HepG2 (cell line): Measurements from ENCODE around the gene SUMO4. TPM values are rescaled to one million over a fixed set of nuclear protein-coding genes. Genes with fewer than 3 reads are reported as not detected.

Source experiments
- ATAC-seq: fragments of 200-7000 bp; cut with Tn5 transposase; 3 replicates; pipeline ENCODE4 v1.9.1; 2020; ENCODE audit warnings: mild to moderate bottlenecking, moderate library complexity
- BruUV-seq: library from RNA; stranded (reverse); fragments of 400-500 nt; replicated peaks from 2 replicates; lab custom pipeline; 2021; lab: Mats Ljungman, UMichigan
- CTCF ChIA-PET: fragments of 300-600 bp; formaldehyde crosslinking; extraction: SDS; loops from one replicate; lab custom pipeline; 2021; ENCODE audit warnings: low total read pairs, inconsistent platforms, low intra/inter-chr PET ratio; lab: Yijun Ruan, JAX
- POLR2A ChIA-PET: fragments of 350-600 bp; sonication (Branson Sonifier 250); formaldehyde crosslinking; loops from one replicate; lab custom pipeline; 2020; ENCODE audit warnings: antibody characterized with exemption, inconsistent platforms; lab: Yijun Ruan, JAX
- DNase-seq: peaks from one replicate; pipeline ENCODE4 v3.0.0-alpha.2; 2015; ENCODE audit warnings: low spot score
- FAIRE-seq: peaks from 3 replicates; lab custom pipeline; 2011; peaks lifted over from hg19 to GRCh38; lab: Jason Lieb, UNC
- H2AFZ ChIP-seq: one replicate; pipeline ENCODE4 v1.6.1; 2011; ENCODE audit warnings: low read length, inconsistent platforms
- H3K27ac ChIP-seq: fragments of 300-600 bp; 3 replicates; pipeline ENCODE4 v1.8.0; 2011; ENCODE audit warnings: mixed run types, mild to moderate bottlenecking, mixed read lengths, low read length, inconsistent platforms; ENCODE audit not compliant: insufficient read depth; ENCODE audit errors: extremely low read length
- H3K27me3 ChIP-seq, 2 experiments: fragments of 200-600 bp in 1 of 2; 2 replicates in 1 of 2; 3 replicates in 1 of 2; pipeline versions ENCODE4 v1.6.0 to v1.8.0; 2011; ENCODE audit warnings: low read length in 2 of 2, mild to moderate bottlenecking in 2 of 2, moderate library complexity in 2 of 2, inconsistent platforms in 1 of 2; ENCODE audit not compliant: insufficient read depth in 2 of 2, control insufficient read depth in 1 of 2
- H3K36me3 ChIP-seq, 2 experiments: fragments of 200-600 bp in 1 of 2; replicated peaks in 1 of 2; 2 replicates in 1 of 2; 3 replicates in 1 of 2; pipeline versions ENCODE4 v1.5.1 to v1.8.0; 2011; ENCODE audit warnings: low read length in 2 of 2, inconsistent platforms in 1 of 2; ENCODE audit not compliant: insufficient read depth in 2 of 2, control insufficient read depth in 1 of 2
- H3K4me1 ChIP-seq: 2 replicates; pipeline ENCODE4 v1.5.1; 2012; ENCODE audit warnings: low read length, inconsistent platforms; ENCODE audit not compliant: insufficient read depth
- H3K4me2 ChIP-seq: 2 replicates; pipeline ENCODE4 v1.6.0; 2011; ENCODE audit warnings: low read depth, low read length, inconsistent platforms
- H3K4me3 ChIP-seq, 3 experiments: fragments of 200-600 bp in 1 of 3; sonication (generic), shearing (Covaris generic) in 1 of 3; replicated peaks in 1 of 3; 2 replicates each; pipeline ENCODE4 v1.5.1; 2011 to 2016; ENCODE audit warnings: low read length in 3 of 3, inconsistent platforms in 2 of 3, low read depth in 2 of 3, mild to moderate bottlenecking in 2 of 3, control low read depth in 1 of 3, mixed read lengths in 1 of 3; ENCODE audit not compliant: insufficient read depth in 1 of 3
- H3K79me2 ChIP-seq: one replicate; pipeline ENCODE4 v1.6.1; 2011; ENCODE audit warnings: low read length, inconsistent platforms; ENCODE audit not compliant: insufficient read depth
- H3K9ac ChIP-seq: 2 replicates; pipeline ENCODE4 v1.6.0; 2011; ENCODE audit warnings: mild to moderate bottlenecking, low read depth, low read length, inconsistent platforms; ENCODE audit not compliant: insufficient read depth
- H3K9me3 ChIP-seq: 2 replicates; pipeline ENCODE4 v1.5.1; 2012; ENCODE audit warnings: mild to moderate bottlenecking, low read length
- H4K20me1 ChIP-seq: 2 replicates; pipeline ENCODE4 v1.6.0; 2011; ENCODE audit warnings: inconsistent platforms, mild to moderate bottlenecking, low read length, moderate library complexity; ENCODE audit not compliant: insufficient read depth
- CCAR2 ChIP-seq: fragments of 200-400 bp; formaldehyde crosslinking; optimal IDR thresholded peaks from 2 replicates; pipeline ENCODE3; 2018; ENCODE audit warnings: low read depth, mild to moderate bottlenecking, low read length, moderate library complexity
- DZIP1 ChIP-seq: sonication (generic); formaldehyde crosslinking; IDR thresholded peaks from 2 replicates; pipeline ENCODE4 v1.5.0; 2020; ENCODE audit warnings: mild to moderate bottlenecking, missing genetic modification reagents
- FOXP4 ChIP-seq: sonication (generic); formaldehyde crosslinking; IDR thresholded peaks from 2 replicates; pipeline ENCODE4 v1.4.0; 2020; ENCODE audit warnings: missing genetic modification reagents
- KLF12 ChIP-seq: sonication (generic); formaldehyde crosslinking; IDR thresholded peaks from 2 replicates; pipeline ENCODE4 v1.4.0; 2020; ENCODE audit warnings: missing genetic modification reagents, borderline replicate concordance
- MXD4 ChIP-seq: IDR thresholded peaks from 2 replicates; pipeline ENCODE4 v1.6.1; 2016; ENCODE audit warnings: mild to moderate bottlenecking, missing biosample characterization, missing genetic modification reagents
- RFX5 ChIP-seq: IDR thresholded peaks from 2 replicates; pipeline ENCODE4 v1.6.1; 2011; ENCODE audit warnings: low read depth, low read length, improper control_type of control experiment
- SIX1 ChIP-seq: sonication (generic); formaldehyde crosslinking; IDR thresholded peaks from 2 replicates; pipeline ENCODE4 v1.4.0; 2020; ENCODE audit warnings: missing genetic modification reagents, borderline replicate concordance
- ZNF232 ChIP-seq: sonication (generic); formaldehyde crosslinking; IDR thresholded peaks from 2 replicates; pipeline ENCODE4 v1.4.0; 2020; ENCODE audit warnings: missing genetic modification reagents, borderline replicate concordance
- ZNF782 ChIP-seq: sonication (generic); formaldehyde crosslinking; IDR thresholded peaks from 2 replicates; pipeline ENCODE4 v1.4.0; 2020; ENCODE audit warnings: missing genetic modification reagents, mild to moderate bottlenecking, borderline replicate concordance
- WGBS: methylation state at CpG from one replicate; pipeline ENCODE4 v1.1.6; 2017; ENCODE audit warnings: low lambda C conversion rate; 5-methylcytosine and 5-hydroxymethylcytosine counted together
- in situ Hi-C: cut with HindIII; loops from 2 replicates; pipeline ENCODE4 v1.10.0; 2017; ENCODE audit warnings: low pct_unique_long_range_greater_than_20kb; ENCODE audit not compliant: extremely low pct_ligation_motif_present
- intact Hi-C: fragments of 100-400 bp; cut with micrococcal nuclease; formaldehyde crosslinking; loops from one replicate; pipeline ENCODE4 v1.10.0; 2022; ENCODE audit not compliant: unreplicated experiment
- polyA plus RNA-seq, 8 experiments: library from polyadenylated mRNA; depleted of rRNA in 3 of 8; stranded (reverse) in 7 of 8; unstranded in 1 of 8; fragments of >200 nt; fragmentation: Illumina TruSeq in 4 of 8; extraction: Trizol in 4 of 8; gene quantifications; 2 replicates each; pipeline versions ENCODE4 v1.2.1 to v1.2.3, GENCODE V29; 2011 to 2016; ENCODE audit warnings: low read depth in 4 of 8, missing spikeins in 1 of 8, mixed read lengths in 1 of 8; ENCODE audit not compliant: insufficient read depth in 1 of 8
- total RNA-seq, 5 experiments: library from RNA; depleted of rRNA; stranded (reverse); fragments of >200 nt; fragmentation: Illumina TruSeq; extraction: Trizol; gene quantifications; 2 replicates each; pipeline ENCODE4 v1.2.3, GENCODE V29; 2016; ENCODE audit warnings: low read depth in 1 of 5

Gene SUMO4
- total and polyA plus RNA-seq, 2 of the 13 experiments (the other 11 are each of a cell fraction or from before 2014, with no cell fraction given), result 0.22 to 1.2 TPM

GRCh38 chr6:149400050-149400449 is at the start of gene SUMO4 (continued):
- TF ChIP-seq MXD4 (CRISPR knock-in tag), result no peak
- TF ChIP-seq DZIP1 (CRISPR knock-in tag), result no peak

GRCh38 chr6:149354009-149354408 is 46.1 kb upstream of the SUMO4 start:
- TF ChIP-seq ZNF782 (CRISPR knock-in tag), result no peak
- no peak for TF ChIP-seq ZNF232 (CRISPR knock-in tag)
- no peak for TF ChIP-seq FOXP4 (CRISPR knock-in tag)
- TF ChIP-seq RFX5, result no peak
- TF ChIP-seq SIX1 (CRISPR knock-in tag), result no peak
- TF ChIP-seq CCAR2, result no peak
- no peak for TF ChIP-seq KLF12 (CRISPR knock-in tag)
- H3K9ac ChIP-seq, result no peak overlapping the region
- H3K27ac ChIP-seq, result no peak overlapping the region
- H2AFZ ChIP-seq, result no peak overlapping the region
- H4K20me1 ChIP-seq, result peaks cover 25% of the 10 kb centered on the region
- in situ Hi-C loops (no loop called here), intact Hi-C loops (no loop called here)
- H3K4me1 ChIP-seq, result peaks cover 18% of the 10 kb centered on the region
- H3K4me2 ChIP-seq, result no peak overlapping the region
- WGBS, result 84% methylated on average over 2 of the region's 2 CpGs
- no TSS peak for BruUV-seq
- FAIRE-seq (no peak), ATAC-seq (no peak), DNase-seq (no peak)
- no peaks in the 10 kb centered on the region for H3K27me3 ChIP-seq
- H3K36me3 ChIP-seq, result no peaks in the 10 kb centered on the region
- H3K79me2 ChIP-seq, result peaks cover 64% of the 10 kb centered on the region
- POLR2A ChIA-PET, result no interaction called here
- H3K4me3 ChIP-seq, result no peak overlapping the region
- CTCF ChIA-PET, result no interaction called here
- H3K9me3 ChIP-seq, result no peaks in the 10 kb centered on the region
